Heart right ventricle (tissue), 16 donors: ENCODE measurements around the gene CRIP3. TPM values are rescaled to one million over a fixed set of nuclear protein-coding genes. Genes with fewer than 3 reads are reported as not detected.

Experiments
- ATAC-seq, 8 donors: fragments of 200-7000 bp; cut with Tn5 transposase; one replicate each; pipeline ENCODE4 v1.9.1; 2020; ENCODE audit warnings: mild to moderate bottlenecking in 8 of 8, moderate library complexity in 8 of 8, moderate number of reproducible peaks in 1 of 8
- DNase-seq, 2 donors: peaks; one replicate each; pipeline ENCODE4 v3.0.0-alpha.2; 2020
- H3K27ac ChIP-seq, 10 donors: fragments of 200-600 bp; sonication (generic) in 2 of 10; one replicate each; pipeline versions ENCODE4 v1.5.0 to v1.8.0; 2020 to 2022; ENCODE audit warnings: mild to moderate bottlenecking in 3 of 10
- H3K27me3 ChIP-seq, 7 donors: fragments of 200-600 bp; one replicate each; pipeline ENCODE4 v1.8.0; 2021 to 2022; ENCODE audit warnings: mild to moderate bottlenecking in 2 of 7
- H3K36me3 ChIP-seq, 9 donors: fragments of 200-600 bp; sonication (generic) in 1 of 9; one replicate each; pipeline versions ENCODE4 v1.5.0 to v1.8.0; 2020 to 2022; ENCODE audit warnings: mild to moderate bottlenecking in 2 of 9
- H3K4me1 ChIP-seq, 9 donors: fragments of 200-600 bp; sonication (generic) in 1 of 9; one replicate each; pipeline versions ENCODE4 v1.5.0 to v1.8.0; 2020 to 2022; ENCODE audit warnings: mild to moderate bottlenecking in 4 of 9
- H3K4me3 ChIP-seq, 10 donors: fragments of 200-600 bp; sonication (generic) in 2 of 10; one replicate each; pipeline versions ENCODE4 v1.5.0 to v1.8.0; 2020 to 2022; ENCODE audit warnings: mild to moderate bottlenecking in 7 of 10, moderate library complexity in 2 of 10
- H3K9me3 ChIP-seq, 11 donors: fragments of 200-600 bp in 10 of 11; sonication (generic) in 2 of 11; one replicate each; pipeline versions ENCODE4 v1.5.0 to v1.8.0; 2013 to 2022; ENCODE audit warnings: mild to moderate bottlenecking in 2 of 11, control low read depth in 1 of 11, moderate library complexity in 1 of 11
- WGBS, 2 donors: extraction: QIAGEN DNeasy Blood & Tissue Kit; methylation state at CpG; one replicate each; pipeline ENCODE4 v1.1.7; 2013; ENCODE audit warnings: inconsistent platforms in 1 of 2; 5-methylcytosine and 5-hydroxymethylcytosine counted together
- intact Hi-C, 10 donors: fragments of 100-400 bp; cut with DNase I; formaldehyde crosslinking; loops; one replicate each; pipeline versions ENCODE4 v1.11.1 to v1.14.2; 2022
- polyA plus RNA-seq, 2 donors: library from polyadenylated mRNA; stranded (reverse); fragments of 200-250 nt; gene quantifications; one replicate each; pipeline ENCODE4 v1.2.3, GENCODE V29; 2013
- total RNA-seq, 10 donors: library from RNA; stranded (reverse); fragmentation: NEBNext Ultra II Directional in 3 of 10; extraction: Animal tissue kit (Norgen Biotek cat#: 25700) in 3 of 10; gene quantifications; one replicate each; pipeline versions ENCODE4 v1.2.1 to v1.2.4, GENCODE V29; 2021 to 2023
- TF ChIP-seq, protein P1 (sequence below), 9 donors: fragments of 200-600 bp; sonication (generic) in 2 of 9; IDR thresholded peaks; one replicate each; pipeline versions ENCODE4 v1.5.0 to v1.8.0; 2021 to 2022; ENCODE audit warnings: antibody characterized with exemption in 9 of 9, mild to moderate bottlenecking in 5 of 9, moderate library complexity in 1 of 9
- donor health status: Arrhythmogenic right ventricular cardiomyopathy.
- donor health status: ischemic (EF 13 %, LVEDD 7.1; RV severe dilation, severe dysfunction).
- donor health status: healthy with polysubstance abuse.
- donor health status: DM: no; HTN: yes; CAD: no.
- donor health status: DM: no; HTN: no; CAD: no.
- donor health status: ischemic (EF 25% LVEDD 6.9; RV normal size, moderate dysfunction).
- donor health status: ischemic (EF 25% LVEDD 5.7; RV mildly dilated, moderate dysfunction).
- donor health status: healthy.
- donor health status: DM: yes; HTN: yes; CAD: no.
- donor health status: Ischemic cardiomyopathy.
- donor health status: ischemic (EF 35%, LVEDD 5.7; RV mildly dilated, moderate dysfunction).
- donor health status: nonischemic (EF 11% LVEDD 7.7; RV severe dilation, severe dysfunction).
- donor health status: DM: yes; HTN: yes; CAD: no.
- donor health status: PGD.
- donor health status: ischemic (EF 29% LVEDD 5.4; RV normal size, mild dysfunction).
- donor health status: nonischemic (EF 23%, LVEDD 6.1; RV moderate dilation, normal function).

The CRIP3 gene
- total and polyA plus RNA-seq, 12 donors, result 2.7 to 84.5 (median 26.3) TPM

DNA sequence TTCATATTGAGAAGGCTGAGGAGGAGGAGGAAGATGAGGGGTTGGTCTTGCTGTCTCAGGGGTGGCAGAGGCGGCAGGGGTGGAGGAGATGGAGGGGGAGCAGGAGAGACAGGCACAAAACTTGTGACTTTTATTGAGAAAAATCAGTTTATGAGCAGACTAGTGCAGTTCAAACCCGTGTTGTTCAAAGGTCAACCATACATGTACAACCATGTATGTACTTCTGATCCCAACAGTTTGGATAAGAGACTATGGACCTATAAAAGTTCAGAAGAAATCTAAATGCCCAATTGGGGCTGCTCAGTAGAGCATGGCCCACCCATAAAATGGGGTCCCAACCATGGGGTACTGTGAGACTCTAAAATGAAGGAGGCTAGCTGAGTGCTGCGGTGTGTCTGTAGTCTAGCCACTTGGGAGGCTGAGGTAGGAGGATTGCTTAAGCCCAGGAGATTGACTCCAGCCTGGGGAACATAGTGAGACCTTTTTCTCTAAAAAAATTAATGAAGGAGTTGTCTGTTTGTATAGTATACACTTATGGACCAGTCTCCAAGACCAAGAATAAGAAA, 18.2 kb downstream of the CRIP3 start:
- intact Hi-C loops, result no loop called here
- Histone ChIP-seq H3K27ac (no peak overlapping the region), H3K4me3 (no peak overlapping the region), H3K9me3 (no peaks in the 10 kb centered on the region), H3K4me1 (no peaks in the 10 kb centered on the region), H3K27me3 (peaks cover 0 to 14% (median 1%) of the 10 kb centered on the region in 7 donors), H3K36me3 (no peaks in the 10 kb centered on the region)
- DNase-seq, result no peak
- ATAC-seq, result no peak
- TF ChIP-seq, protein P1, sequence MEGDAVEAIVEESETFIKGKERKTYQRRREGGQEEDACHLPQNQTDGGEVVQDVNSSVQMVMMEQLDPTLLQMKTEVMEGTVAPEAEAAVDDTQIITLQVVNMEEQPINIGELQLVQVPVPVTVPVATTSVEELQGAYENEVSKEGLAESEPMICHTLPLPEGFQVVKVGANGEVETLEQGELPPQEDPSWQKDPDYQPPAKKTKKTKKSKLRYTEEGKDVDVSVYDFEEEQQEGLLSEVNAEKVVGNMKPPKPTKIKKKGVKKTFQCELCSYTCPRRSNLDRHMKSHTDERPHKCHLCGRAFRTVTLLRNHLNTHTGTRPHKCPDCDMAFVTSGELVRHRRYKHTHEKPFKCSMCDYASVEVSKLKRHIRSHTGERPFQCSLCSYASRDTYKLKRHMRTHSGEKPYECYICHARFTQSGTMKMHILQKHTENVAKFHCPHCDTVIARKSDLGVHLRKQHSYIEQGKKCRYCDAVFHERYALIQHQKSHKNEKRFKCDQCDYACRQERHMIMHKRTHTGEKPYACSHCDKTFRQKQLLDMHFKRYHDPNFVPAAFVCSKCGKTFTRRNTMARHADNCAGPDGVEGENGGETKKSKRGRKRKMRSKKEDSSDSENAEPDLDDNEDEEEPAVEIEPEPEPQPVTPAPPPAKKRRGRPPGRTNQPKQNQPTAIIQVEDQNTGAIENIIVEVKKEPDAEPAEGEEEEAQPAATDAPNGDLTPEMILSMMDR (IDR thresholded peaks at IDR 0.05), result no peak
- WGBS, 2 donors, result 71 to 82% methylated on average over 3 of the region's 3 CpGs

DNA sequence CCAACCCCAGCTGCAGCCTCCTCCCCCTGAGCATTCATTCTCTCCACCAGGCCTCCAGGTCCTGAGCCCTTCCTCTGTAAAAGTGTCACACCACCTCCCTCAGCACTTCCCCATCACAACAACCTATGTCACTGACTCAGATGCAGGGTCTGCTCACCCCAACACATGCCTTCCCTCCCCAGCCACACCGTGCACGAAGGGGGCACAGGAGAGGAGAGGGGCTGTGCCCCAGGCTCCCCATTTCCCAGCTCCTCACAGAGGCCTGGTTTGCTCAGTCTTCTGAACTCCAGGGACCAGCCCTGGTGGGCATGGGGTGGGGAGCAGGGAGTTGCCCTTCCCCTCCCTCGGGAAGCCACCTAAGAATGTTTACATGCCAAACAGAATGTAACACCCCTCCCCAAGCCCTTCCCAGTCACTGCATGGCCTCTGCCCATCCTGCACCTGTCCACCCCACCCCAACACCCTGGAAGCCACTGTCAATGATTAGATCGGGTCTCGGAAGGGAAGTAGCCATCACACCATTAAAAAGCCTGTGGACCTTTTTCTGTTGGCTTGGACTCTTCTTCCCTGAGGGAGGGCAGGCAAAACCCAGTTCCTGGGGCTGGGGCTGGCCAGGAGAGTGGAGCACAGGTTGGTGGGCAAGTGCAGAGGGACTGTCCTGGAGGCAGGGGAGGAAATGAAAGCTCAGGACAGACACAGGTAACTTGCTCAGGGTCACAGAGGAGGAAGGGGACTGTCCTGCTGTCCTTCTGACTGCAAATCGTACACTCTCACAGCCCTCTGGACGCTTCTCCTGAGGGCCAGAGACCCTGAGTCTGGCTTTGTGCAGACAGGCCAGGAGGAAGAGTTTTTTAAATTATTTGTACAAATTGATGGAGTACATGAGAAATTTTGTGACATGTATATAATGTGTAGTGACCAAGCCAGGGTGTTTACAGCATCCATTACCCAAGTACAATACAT, 20.6 kb downstream of the CRIP3 start:
- intact Hi-C loops, result no loop called here
- no peak for DNase-seq

DNA sequence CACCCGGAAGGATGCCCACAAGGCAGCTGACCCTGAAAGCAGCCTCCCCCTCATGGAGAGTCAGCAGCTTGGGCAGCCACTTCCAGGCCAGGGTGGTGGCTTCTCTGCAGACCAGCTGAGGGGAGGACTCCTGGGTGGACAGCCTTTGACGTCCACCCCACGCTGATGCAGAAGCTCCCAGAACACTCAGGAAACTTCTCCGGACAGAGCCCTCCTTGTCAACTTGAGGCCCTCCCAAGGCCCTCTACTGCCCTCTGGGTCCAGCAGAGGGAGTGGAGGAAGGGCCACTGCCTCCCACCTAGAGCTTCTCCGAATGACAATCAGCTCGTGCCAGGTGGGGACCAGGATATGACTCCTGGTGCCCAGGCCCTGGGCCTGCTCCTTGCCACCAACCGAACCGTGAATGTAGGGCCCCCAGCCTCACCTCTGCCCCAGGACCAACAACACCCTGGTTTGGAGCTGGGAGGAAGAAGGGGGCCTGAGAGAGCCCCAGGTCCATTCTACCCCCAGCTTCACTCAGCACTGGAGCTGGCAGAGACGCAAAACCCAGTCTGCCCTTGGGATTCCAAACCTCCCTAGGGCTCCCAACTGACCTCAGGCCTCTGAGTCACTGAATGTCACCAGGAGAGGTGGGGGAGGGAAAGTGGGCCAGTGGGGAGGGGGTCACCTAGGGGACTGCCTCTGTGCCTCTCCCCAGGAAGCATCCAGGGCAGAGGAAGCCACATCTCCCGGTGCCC, 21.5 kb downstream of the CRIP3 start:
- no peaks in the 10 kb centered on the region for H3K9me3 ChIP-seq
- H3K27me3 ChIP-seq, result peaks cover 0 to 41% (median 13%) of the 10 kb centered on the region in 7 donors
- DNase-seq (no peak), ATAC-seq (peak in 4 of 8 donors; percentile 18 to 38 (median 27))
- no peak overlapping the region for H3K27ac ChIP-seq
- intact Hi-C loops, result no loop called here
- H3K4me3 ChIP-seq, result no peak overlapping the region
- 63 to 66% methylated on average over 10 of the region's 10 CpGs for WGBS, 2 donors
- TF ChIP-seq, protein P1 (IDR thresholded peaks at IDR 0.05), result peak in 4 of 9 donors; percentile 20 to 27 (median 24)
- H3K36me3 ChIP-seq, result no peaks in the 10 kb centered on the region
- H3K4me1 ChIP-seq, result no peaks in the 10 kb centered on the region

More for the DNA sequence above, 20.6 kb downstream of the CRIP3 start:
- Histone ChIP-seq H3K36me3 (no peaks in the 10 kb centered on the region), H3K4me1 (no peaks in the 10 kb centered on the region), H3K4me3 (no peak overlapping the region), H3K9me3 (no peaks in the 10 kb centered on the region), H3K27ac (no peak overlapping the region), H3K27me3 (peaks cover 0 to 38% (median 13%) of the 10 kb centered on the region in 7 donors)
- TF ChIP-seq, protein P1 (IDR thresholded peaks at IDR 0.05), result no peak
- WGBS, 2 donors, result 81 to 82% methylated on average over 7 of the region's 7 CpGs
- no peak for ATAC-seq

- no peak for DNase-seq
- H3K4me3 ChIP-seq, result no peak overlapping the region
- intact Hi-C loops, result no loop called here
- WGBS, 2 donors, result 88 to 90% methylated on average over 6 of the region's 6 CpGs
- TF ChIP-seq, protein P1 (IDR thresholded peaks at IDR 0.05), result no peak
- H3K9me3 ChIP-seq, result no peaks in the 10 kb centered on the region
- H3K36me3 ChIP-seq, result no peaks in the 10 kb centered on the region
- H3K4me1 ChIP-seq, result no peaks in the 10 kb centered on the region
- no peak for ATAC-seq
- H3K27me3 ChIP-seq, result peaks cover 0 to 41% (median 13%) of the 10 kb centered on the region in 7 donors
- no peak overlapping the region for H3K27ac ChIP-seq
Observed at GRCh38 chr6:43286456-43286979, 22.1 kb downstream of the CRIP3 start.
